Activated naive CD4-positive, alpha-beta T cell (primary cell): ENCODE data around the gene RAD23A.

Experiments used
- DNase-seq, 4 experiments: peaks; one replicate each; lab custom pipeline; 2025; lab: John Stamatoyannopoulos, UW

The RAD23A gene

DNA sequence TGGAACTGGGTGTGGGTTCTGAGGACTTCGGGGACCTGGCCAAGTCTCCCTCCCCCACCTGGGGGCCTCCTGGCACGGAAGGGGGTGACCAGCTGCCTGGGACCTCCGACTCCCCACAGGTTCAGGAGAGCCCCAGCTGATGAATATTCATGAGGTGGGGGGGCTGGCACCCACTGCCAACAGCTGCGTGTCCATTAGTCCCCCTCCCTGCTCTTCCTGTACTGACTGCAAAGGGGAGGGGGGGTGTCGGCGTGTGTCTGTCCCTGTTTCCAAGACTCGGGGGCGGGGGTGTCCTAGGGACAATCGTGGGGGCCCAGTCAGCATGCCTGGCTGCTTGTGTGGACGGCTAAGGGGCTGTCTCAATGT is 39.0 kb downstream of the RAD23A start:
- no peak for DNase-seq

GRCh38 chr19:12985049-12985776 is 39.6 kb downstream of the RAD23A start:
- no peak for DNase-seq

DNA sequence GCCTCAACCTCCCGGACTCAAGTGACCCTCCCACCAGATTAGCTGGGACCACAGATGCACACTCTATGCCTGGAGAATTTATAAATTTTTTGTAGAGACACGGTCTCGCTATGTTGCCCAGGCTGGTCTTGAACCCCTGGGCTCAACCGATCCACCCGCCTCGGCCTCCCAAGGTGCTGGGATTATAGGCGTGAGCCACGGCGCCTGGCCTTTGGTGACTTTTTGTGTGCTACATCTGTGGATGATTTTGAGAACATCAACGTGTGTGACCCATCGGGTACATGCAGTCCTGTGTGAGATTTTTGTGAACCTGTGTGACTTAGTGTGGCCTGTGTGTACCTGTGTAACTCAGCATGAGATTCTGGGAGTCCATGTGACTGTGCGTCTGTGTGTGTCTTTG is 41.1 kb downstream of the RAD23A start:
- DNase-seq = no peak

GRCh38 chr19:12987190-12987589 is 41.5 kb downstream of the RAD23A start:
- DNase-seq = no peak

DNA sequence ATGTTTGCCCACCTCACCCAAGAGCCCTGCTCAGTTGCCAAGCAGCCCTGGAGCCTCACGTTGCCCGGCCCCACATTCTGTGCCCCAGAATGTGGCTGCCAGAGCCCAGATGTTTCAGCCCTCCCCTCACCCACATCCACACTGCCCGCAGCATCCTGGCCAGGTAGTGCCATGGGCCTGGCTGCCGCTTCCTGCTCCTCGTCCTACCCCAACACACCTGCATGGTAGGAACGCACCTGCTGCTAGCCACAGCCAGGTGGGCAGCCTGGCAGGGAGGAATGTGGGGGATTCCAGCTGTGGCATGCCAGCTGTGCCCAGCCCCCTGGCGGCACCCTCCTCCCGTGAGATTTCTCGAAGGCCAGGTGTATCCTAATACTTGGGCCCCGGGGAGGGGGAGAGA is 42.1 kb downstream of the RAD23A start:
- no peak for DNase-seq

DNA sequence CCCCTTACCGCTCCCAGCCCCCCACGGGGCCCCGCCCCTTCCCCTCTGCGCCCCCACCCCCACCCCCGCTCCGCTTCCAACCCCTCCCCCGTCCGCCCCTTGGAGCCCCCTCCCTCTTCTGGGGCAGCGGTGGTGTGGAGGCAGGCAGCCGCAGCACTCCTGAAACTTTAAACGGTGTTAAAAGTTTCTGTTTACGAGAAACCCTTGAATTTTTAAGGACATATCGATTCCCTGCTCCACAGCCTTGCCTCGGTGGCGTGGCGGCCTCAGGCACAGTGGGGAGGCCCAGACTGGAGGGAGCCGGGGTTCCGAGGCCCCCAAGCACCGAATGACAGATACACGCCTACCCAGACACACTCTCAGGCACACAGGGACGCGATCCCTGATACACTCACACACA is 44.8 kb downstream of the RAD23A start:
- DNase-seq = no peak

- DNase-seq = no peak
Observed at GRCh38 chr19:12990853-12991252, 45.2 kb downstream of the RAD23A start.

GRCh38 chr19:12991296-12991695 is 45.6 kb downstream of the RAD23A start:
- no peak for DNase-seq

- no peak for DNase-seq
Observed at GRCh38 chr19:12992729-12993128, 47.1 kb downstream of the RAD23A start.

DNA sequence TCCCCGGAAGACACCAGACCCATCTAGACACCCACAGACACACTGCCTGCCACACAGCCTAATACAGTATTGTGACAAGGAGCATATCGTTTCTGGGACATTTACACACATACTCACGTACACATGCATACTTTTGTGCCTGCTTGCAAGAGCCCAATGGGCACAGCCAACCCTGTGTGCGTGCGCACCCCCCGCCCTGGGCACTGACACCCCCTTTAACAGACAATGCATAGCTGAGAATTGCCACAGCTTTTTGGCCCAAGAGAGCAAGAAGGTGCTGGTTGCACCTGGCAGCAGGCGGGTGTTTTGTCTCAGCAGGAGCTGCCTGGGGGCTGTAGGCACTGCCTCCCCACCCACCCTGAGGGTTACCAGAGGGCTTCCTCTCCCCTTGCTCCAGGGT is 47.9 kb downstream of the RAD23A start:
- DNase-seq = no peak

- DNase-seq = peak in 2 of 4 experiments; percentile 20 to 53
Observed at GRCh38 chr19:12994701-12995595, 49.3 kb downstream of the RAD23A start, which contains the start of gene NFIX. Gene NFIX (plus strand): TSS chr19:12995475. CDS start chr19:12995838, 363 bp downstream.

DNA sequence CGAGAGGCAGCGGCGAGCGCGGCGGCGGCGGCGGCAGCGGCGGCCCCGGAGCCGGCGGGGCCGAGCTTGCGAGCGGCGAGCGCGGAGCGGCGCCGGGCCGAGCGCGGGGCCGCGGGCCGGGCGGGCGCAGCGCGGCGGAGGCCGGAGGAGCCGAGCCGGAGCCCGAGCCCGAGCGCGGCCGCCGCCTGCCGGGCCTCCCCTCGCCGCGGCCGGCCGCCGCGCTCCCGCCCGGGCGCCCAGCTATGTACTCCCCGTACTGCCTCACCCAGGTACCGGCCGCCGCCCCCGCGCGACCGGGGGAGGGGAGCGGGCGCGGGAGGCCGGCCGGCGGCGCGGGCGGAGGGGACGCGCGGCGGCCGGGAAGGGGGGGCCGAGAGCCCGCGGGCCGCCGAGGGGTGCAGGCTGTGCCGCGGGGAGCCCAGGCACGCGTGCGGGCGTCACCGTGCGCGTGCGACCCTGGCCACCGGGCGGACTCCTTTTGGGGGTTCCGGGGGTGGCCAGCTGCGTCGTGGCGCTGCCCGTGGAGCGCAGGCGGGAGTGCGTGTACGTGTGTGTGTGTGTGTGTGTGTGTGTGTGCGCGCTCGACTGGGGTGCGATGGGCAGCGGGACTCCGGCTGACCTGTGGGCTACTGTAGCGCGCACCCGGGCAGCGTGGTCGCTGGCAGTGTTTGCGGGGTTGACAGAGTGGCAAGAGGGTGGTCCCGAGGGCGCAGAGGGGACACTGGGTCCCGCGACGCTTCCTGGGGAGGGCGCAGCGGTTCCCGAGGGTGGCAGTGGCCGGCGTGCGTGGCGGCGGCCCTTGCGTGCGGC is 50.1 kb downstream of the RAD23A start:
- DNase-seq = no peak

GRCh38 chr19:12996406-12997094 is 50.9 kb downstream of the RAD23A start:
- DNase-seq = no peak

- no peak for DNase-seq
Observed at GRCh38 chr19:12997179-12997966, 51.7 kb downstream of the RAD23A start.

DNA sequence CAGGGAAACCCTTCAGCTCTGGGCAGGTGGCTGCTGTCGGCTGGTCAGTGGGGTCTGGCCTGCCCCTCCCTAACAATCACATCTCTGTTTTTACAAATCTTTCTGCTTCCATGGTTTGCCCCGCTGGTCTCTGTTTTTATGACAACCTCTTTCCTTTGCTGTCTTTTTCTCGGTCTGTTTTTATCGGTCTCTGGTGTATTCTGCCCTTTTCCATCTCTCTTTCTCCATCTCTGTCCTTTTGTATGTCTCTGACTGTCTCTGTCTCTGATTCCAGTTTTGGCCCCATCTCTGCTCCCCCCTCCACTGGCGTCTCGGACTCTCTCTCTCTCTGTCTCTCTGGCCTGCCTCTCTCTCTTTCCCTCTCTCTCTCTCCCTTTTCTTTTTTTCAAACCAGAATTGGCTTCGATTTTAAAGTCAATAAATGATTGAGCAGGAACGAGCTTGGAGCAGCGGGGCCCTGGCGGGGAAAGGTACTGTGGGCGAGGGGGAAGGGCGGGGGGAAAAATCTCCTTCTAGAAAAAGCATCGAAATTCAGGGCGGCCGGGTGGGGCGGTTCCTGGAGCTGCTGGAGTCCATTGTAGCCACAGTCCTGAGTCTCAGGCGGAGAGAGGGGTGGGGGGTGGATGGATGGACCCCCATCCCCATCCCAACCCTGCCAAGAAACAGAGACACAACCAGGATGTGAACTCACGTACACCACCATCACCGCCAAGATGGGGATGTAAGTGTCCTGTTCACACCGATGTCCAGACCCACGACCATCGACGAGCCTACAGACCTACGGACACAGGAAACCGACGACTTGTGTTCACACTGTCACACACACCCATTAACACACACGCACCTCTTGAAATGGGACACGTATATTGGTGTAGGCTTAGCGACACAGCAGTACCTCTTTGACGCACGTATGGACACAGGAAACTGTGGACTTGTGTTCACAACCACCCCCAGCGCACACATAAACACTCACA is 52.6 kb downstream of the RAD23A start:
- no peak for DNase-seq

DNA sequence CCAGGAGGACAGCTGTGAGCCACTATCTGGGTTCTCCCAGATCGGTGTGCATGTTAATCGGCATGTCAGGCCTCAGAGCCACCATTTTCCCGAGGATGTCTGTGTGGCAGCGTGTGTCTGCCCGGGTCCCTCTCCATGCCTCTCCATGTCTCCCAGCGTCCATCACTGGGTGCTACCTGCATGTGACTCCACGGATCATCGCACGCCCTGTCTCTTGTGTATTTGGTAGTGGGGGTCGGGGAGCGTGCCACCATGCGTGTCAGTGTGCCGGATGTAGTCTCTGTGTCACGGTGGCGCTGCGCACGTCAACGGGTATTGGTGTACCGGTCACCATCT is 55.5 kb downstream of the RAD23A start:
- DNase-seq = no peak

GRCh38 chr19:13001502-13002165 is 56.0 kb downstream of the RAD23A start:
- DNase-seq = no peak

DNA sequence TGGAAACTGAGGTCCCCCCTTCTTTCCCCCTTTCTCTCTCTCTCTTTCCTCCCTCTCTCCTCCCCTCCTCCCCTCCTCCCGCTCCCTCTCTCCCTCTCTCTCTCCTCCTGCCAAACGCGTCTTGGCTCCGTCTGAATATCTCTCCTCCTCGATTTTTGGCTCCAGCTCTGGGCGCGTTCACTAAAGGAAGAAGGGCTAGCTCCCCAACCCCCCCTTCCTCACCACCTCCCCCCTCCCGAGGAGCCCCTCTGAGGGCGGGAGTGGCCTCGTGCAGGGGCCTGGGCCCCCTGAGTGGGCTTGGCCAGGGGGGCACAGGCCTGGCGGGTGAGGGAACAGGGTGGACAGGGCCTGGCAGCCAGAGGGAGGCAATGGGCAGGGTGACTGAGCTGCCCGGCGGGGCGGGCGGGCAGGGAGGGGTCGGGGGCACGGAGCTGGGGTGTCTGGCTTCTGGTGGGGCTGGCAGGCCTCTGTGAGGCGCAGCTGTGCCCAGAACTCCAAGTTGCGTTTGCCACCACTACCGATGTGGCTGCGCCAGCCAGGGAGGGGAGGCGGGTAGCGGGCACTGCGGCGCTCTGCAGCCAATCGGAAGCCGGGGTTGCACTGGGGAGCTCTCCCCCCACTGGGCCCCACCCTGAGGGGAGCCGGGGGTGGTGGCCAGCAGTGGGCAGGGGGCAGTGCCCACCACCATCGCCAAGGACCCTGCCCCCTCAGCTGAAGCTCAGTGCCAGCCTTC is 56.7 kb downstream of the RAD23A start:
- no peak for DNase-seq

GRCh38 chr19:13003081-13003480 is 57.4 kb downstream of the RAD23A start:
- DNase-seq = no peak
